IMR-90 (cell line): ENCODE results near the gene HBD. TPM values are rescaled to one million over a fixed set of nuclear protein-coding genes. Genes with fewer than 3 reads are reported as not detected.

Source experiments
- ATAC-seq: fragments of 200-7000 bp; cut with Tn5 transposase; 2 replicates; pipeline ENCODE4 v1.9.1; 2020; ENCODE audit warnings: low read depth, mild to moderate bottlenecking, moderate library complexity
- BruUV-seq: library from RNA; stranded (reverse); fragments of 400-500 nt; replicated peaks from 2 replicates; lab custom pipeline; 2021; lab: Mats Ljungman, UMichigan
- CTCF ChIA-PET: fragments of 300-600 bp; formaldehyde crosslinking; extraction: SDS; loops from one replicate; lab custom pipeline; 2021; ENCODE audit warnings: antibody characterized with exemption; lab: Yijun Ruan, JAX
- POLR2A ChIA-PET: fragments of 300-600 bp; sonication (Branson Sonifier 250); formaldehyde crosslinking; loops from one replicate; lab custom pipeline; 2022; ENCODE audit warnings: antibody characterized with exemption; ENCODE audit not compliant: unreplicated experiment; lab: Charles Lee
- DNase-seq: peaks from one replicate; pipeline ENCODE4 v3.0.0; 2013
- H2AFZ ChIP-seq: replicated peaks from 2 replicates; pipeline ENCODE3; 2013; ENCODE audit warnings: low read length, mild to moderate bottlenecking; ENCODE audit not compliant: poor library complexity
- H2AK5ac ChIP-seq: 2 replicates; pipeline ENCODE4 v1.6.1; 2013; ENCODE audit warnings: low read depth, low read length, inconsistent platforms
- H2AK9ac ChIP-seq: replicated peaks from 2 replicates; pipeline ENCODE3; 2013; ENCODE audit warnings: mild to moderate bottlenecking, low read depth, low read length, moderate library complexity; ENCODE audit not compliant: poor library complexity
- H2BK120ac ChIP-seq: 2 replicates; pipeline ENCODE4 v1.6.1; 2013; ENCODE audit warnings: low read depth, low read length, inconsistent platforms
- H2BK15ac ChIP-seq: 3 replicates; pipeline ENCODE4 v1.6.1; 2013; ENCODE audit warnings: low read depth, low read length, inconsistent platforms
- H2BK20ac ChIP-seq: 2 replicates; pipeline ENCODE4 v1.6.1; 2013; ENCODE audit warnings: low read depth, mild to moderate bottlenecking, inconsistent platforms, low read length, moderate library complexity
- H2BK5ac ChIP-seq: 2 replicates; pipeline ENCODE4 v1.6.1; 2013; ENCODE audit warnings: mild to moderate bottlenecking, low read depth, low read length, inconsistent platforms; ENCODE audit not compliant: poor library complexity, severe bottlenecking
- H3K14ac ChIP-seq: replicated peaks from 2 replicates; pipeline ENCODE4 v1.6.1; 2013; ENCODE audit warnings: low read depth, low read length, inconsistent platforms
- H3K18ac ChIP-seq: 2 replicates; pipeline ENCODE4 v1.6.1; 2013; ENCODE audit warnings: low read depth, low read length, control low read depth
- H3K23ac ChIP-seq: 2 replicates; pipeline ENCODE4 v1.6.1; 2013; ENCODE audit warnings: low read depth, low read length, inconsistent platforms
- H3K27ac ChIP-seq: 2 replicates; pipeline ENCODE4 v1.5.1; 2013; ENCODE audit warnings: mild to moderate bottlenecking, control low read depth, low read length; ENCODE audit not compliant: insufficient read depth
- H3K27me3 ChIP-seq: 2 replicates; pipeline ENCODE4 v1.6.1; 2013; ENCODE audit warnings: low read length; ENCODE audit not compliant: control insufficient read depth, insufficient read depth
- H3K36me3 ChIP-seq: 2 replicates; pipeline ENCODE4 v1.6.1; 2013; ENCODE audit warnings: low read length, mixed read lengths; ENCODE audit not compliant: control insufficient read depth, insufficient read depth
- H3K4ac ChIP-seq: 2 replicates; pipeline ENCODE4 v1.6.1; 2013; ENCODE audit warnings: low read depth, low read length, inconsistent platforms
- H3K4me1 ChIP-seq: 2 replicates; pipeline ENCODE4 v1.6.1; 2013; ENCODE audit warnings: low read length, mixed read lengths; ENCODE audit not compliant: control insufficient read depth, insufficient read depth
- H3K4me2 ChIP-seq: 2 replicates; pipeline ENCODE4 v1.6.1; 2013; ENCODE audit warnings: low read depth, mild to moderate bottlenecking, control low read depth, low read length, moderate library complexity
- H3K4me3 ChIP-seq: 2 replicates; pipeline ENCODE4 v1.5.1; 2013; ENCODE audit warnings: low read depth, mild to moderate bottlenecking, control low read depth, low read length, moderate library complexity; ENCODE audit not compliant: insufficient read depth
- H3K56ac ChIP-seq: 2 replicates; pipeline ENCODE4 v1.6.1; 2013; ENCODE audit warnings: low read length, inconsistent platforms; ENCODE audit not compliant: insufficient read depth; ENCODE audit errors: extremely low read depth
- H3K79me1 ChIP-seq, 2 experiments: 2 replicates each; pipeline ENCODE4 v1.6.1; 2013; ENCODE audit warnings: low read length in 2 of 2, inconsistent platforms in 1 of 2, low read depth in 1 of 2
- H3K9ac ChIP-seq: 2 replicates; pipeline ENCODE4 v1.6.1; 2013; ENCODE audit warnings: low read depth, low read length, control low read depth
- H3K9me1 ChIP-seq: 2 replicates; pipeline ENCODE4 v1.6.1; 2013; ENCODE audit warnings: low read length, inconsistent platforms; ENCODE audit not compliant: insufficient read depth
- H3K9me3 ChIP-seq: 2 replicates; pipeline ENCODE4 v1.6.1; 2013; ENCODE audit warnings: low read length; ENCODE audit not compliant: control insufficient read depth, insufficient read depth
- H4K20me1 ChIP-seq: 2 replicates; pipeline ENCODE4 v1.6.1; 2013; ENCODE audit warnings: low read length, inconsistent platforms; ENCODE audit not compliant: insufficient read depth
- H4K5ac ChIP-seq: 2 replicates; pipeline ENCODE4 v1.6.1; 2013; ENCODE audit warnings: mild to moderate bottlenecking, low read depth, low read length, control low read depth
- H4K8ac ChIP-seq, 2 experiments: 2 replicates each; pipeline ENCODE4 v1.6.1; 2013; ENCODE audit warnings: low read depth in 2 of 2, low read length in 2 of 2, control low read depth in 1 of 2, inconsistent platforms in 1 of 2
- H4K91ac ChIP-seq: 2 replicates; pipeline ENCODE4 v1.6.1; 2013; ENCODE audit warnings: low read depth, low read length, inconsistent platforms; ENCODE audit not compliant: insufficient read depth
- BHLHE40 ChIP-seq: fragments of 150-350 bp; IDR thresholded peaks from 2 replicates; pipeline ENCODE4 v1.6.1; 2016; ENCODE audit warnings: mild to moderate bottlenecking, low read depth, low read length
- CHD1 ChIP-seq: IDR thresholded peaks from 2 replicates; pipeline ENCODE4 v1.6.1; 2012; ENCODE audit warnings: low read depth, low read length, improper control_type of control experiment
- FOS ChIP-seq: fragments of 150-350 bp; IDR thresholded peaks from 2 replicates; pipeline ENCODE4 v1.6.1; 2016; ENCODE audit warnings: low read depth, low read length
- MAZ ChIP-seq: IDR thresholded peaks from 2 replicates; pipeline ENCODE4 v1.6.1; 2012; ENCODE audit warnings: low read depth, mild to moderate bottlenecking, low read length, improper control_type of control experiment, moderate library complexity, borderline replicate concordance
- MXI1 ChIP-seq: IDR thresholded peaks from 2 replicates; pipeline ENCODE4 v1.6.1; 2012; ENCODE audit warnings: low read depth, mild to moderate bottlenecking, low read length, moderate library complexity, borderline replicate concordance
- RAD21 ChIP-seq: IDR thresholded peaks from 2 replicates; pipeline ENCODE4 v1.6.1; 2012; ENCODE audit warnings: low read length, improper control_type of control experiment
- RCOR1 ChIP-seq: IDR thresholded peaks from 2 replicates; pipeline ENCODE4 v1.6.1; 2012; ENCODE audit warnings: mild to moderate bottlenecking, low read length, improper control_type of control experiment; ENCODE audit not compliant: insufficient replicate concordance
- RFX5 ChIP-seq: IDR thresholded peaks from 2 replicates; pipeline ENCODE4 v1.8.0; 2012; ENCODE audit warnings: low read depth, mild to moderate bottlenecking, low read length, moderate library complexity
- SMC3 ChIP-seq: fragments of 150-350 bp; IDR thresholded peaks from 2 replicates; pipeline ENCODE4 v1.6.1; 2016; ENCODE audit warnings: low read depth, mild to moderate bottlenecking, antibody characterized with exemption, low read length, moderate library complexity
- USF2 ChIP-seq: fragments of 150-350 bp; IDR thresholded peaks from 2 replicates; pipeline ENCODE4 v1.6.1; 2017; ENCODE audit warnings: mild to moderate bottlenecking, antibody characterized with exemption, low read length, low read depth
- WGBS, 2 experiments: methylation state at CpG; one replicate each; pipeline versions ENCODE4 v1.1.5 to v1.1.7; 2013; ENCODE audit warnings: missing lambda C conversion rate in 2 of 2; ENCODE audit not compliant: insufficient read length in 1 of 2; ENCODE audit errors: extremely low coverage in 2 of 2; 5-methylcytosine and 5-hydroxymethylcytosine counted together
- dilution Hi-C: fragments of 300-500 bp; cut with HindIII; formaldehyde crosslinking; loops from one replicate; pipeline ENCODE4 v1.14.3; 2018; ENCODE audit warnings: low sequenced_read_pairs; ENCODE audit not compliant: unreplicated experiment
- in situ Hi-C: fragments of 300-500 bp; cut with MboI; formaldehyde crosslinking; loops from 3 replicates; pipeline ENCODE4 v1.14.3; 2019; ENCODE audit warnings: low sequenced_read_pairs, inconsistent platforms, mixed read lengths
- intact Hi-C: fragments of 100-400 bp; cut with micrococcal nuclease; formaldehyde crosslinking; loops from 2 replicates; pipeline ENCODE4 v1.10.0; 2022
- polyA plus RNA-seq, 3 experiments: library from polyadenylated mRNA; depleted of rRNA; stranded (reverse); fragments of >200 nt; gene quantifications; 2 replicates each; pipeline ENCODE4 v1.2.3, GENCODE V29; 2012; ENCODE audit warnings: low replicate concordance in 1 of 3
- total RNA-seq: library from RNA; depleted of rRNA; stranded (reverse); fragments of >200 nt; gene quantifications from 2 replicates; pipeline ENCODE4 v1.2.3, GENCODE V29; 2012

HBD gene
- total and polyA plus RNA-seq, 2 of the 4 experiments (the other 2 are of a cell fraction) = 6.3 to 12.0 TPM

GRCh38 chr11:5272395-5273017, 38.2 kb upstream of the HBD start:
- no peak overlapping the region for H3K56ac ChIP-seq
- H3K18ac ChIP-seq = no peak overlapping the region
- no peak overlapping the region for H3K4me3 ChIP-seq
- no peak overlapping the region for H2AK5ac ChIP-seq
- H2BK120ac ChIP-seq = peak overlapping the region; percentile 64
- no peak for TF ChIP-seq MXI1
- TF ChIP-seq SMC3 = no peak
- no peak for TF ChIP-seq CHD1
- TF ChIP-seq BHLHE40 = no peak
- no peak for TF ChIP-seq RAD21
- TF ChIP-seq MAZ = no peak
- no peak for TF ChIP-seq FOS
- no peak for TF ChIP-seq RCOR1
- no peak for TF ChIP-seq USF2
- TF ChIP-seq RFX5 = no peak
- H2AFZ ChIP-seq = no peak overlapping the region
- peaks cover 3% of the 10 kb centered on the region for H3K9me1 ChIP-seq
- intact Hi-C loops = no loop called here
- ChIA-PET POLR2A (no interaction called here), CTCF (no interaction called here)
- no peak overlapping the region for H3K23ac ChIP-seq
- no peak overlapping the region for H3K4ac ChIP-seq
- no peaks in the 10 kb centered on the region for H3K36me3 ChIP-seq
- no peak overlapping the region for H3K9ac ChIP-seq
- no peak overlapping the region for H3K4me2 ChIP-seq
- H3K4me1 ChIP-seq = peaks cover 3% of the 10 kb centered on the region
- peak overlapping the region; percentile 82 for H2BK20ac ChIP-seq
- H2BK15ac ChIP-seq = no peak overlapping the region
- no peak overlapping the region for H2BK5ac ChIP-seq
- no peak overlapping the region for H3K27ac ChIP-seq
- H2AK9ac ChIP-seq = no peak overlapping the region
- H4K91ac ChIP-seq = no peak overlapping the region
- DNase-seq = no peak
- no peak for ATAC-seq
- in situ Hi-C loops = no loop called here
- peak overlapping the region; percentile 50; the same call in 1 of the 2 replicates for H3K14ac ChIP-seq
- dilution Hi-C loops = no loop called here
- H3K9me3 ChIP-seq = no peaks in the 10 kb centered on the region
- no peaks in the 10 kb centered on the region for H4K20me1 ChIP-seq
- WGBS, 2 experiments = no CpG with 5 or more reads among the region's 4 CpGs
- no peaks in the 10 kb centered on the region for H3K27me3 ChIP-seq
- no TSS peak for BruUV-seq
- H3K79me1 ChIP-seq = no peaks in the 10 kb centered on the region
- H4K8ac ChIP-seq = no peak overlapping the region
- no peak overlapping the region for H4K5ac ChIP-seq
